ENCODE data around the gene HOXD3.

The HOXD3 gene

GRCh38 chr2:176149939-176150583, 7.0 kb upstream of the HOXD3 start:
- H4K20me1 ChIP-seq (ENCODE audit: insufficient read depth, low read length): no peaks in the 10 kb centered on the region
- H3K4me3 ChIP-seq (ENCODE audit: low read length): no peak overlapping the region
- no peaks in the 10 kb centered on the region for H3K4me1 ChIP-seq (ENCODE audit: low read length)
- TF ChIP-seq, protein P1, sequence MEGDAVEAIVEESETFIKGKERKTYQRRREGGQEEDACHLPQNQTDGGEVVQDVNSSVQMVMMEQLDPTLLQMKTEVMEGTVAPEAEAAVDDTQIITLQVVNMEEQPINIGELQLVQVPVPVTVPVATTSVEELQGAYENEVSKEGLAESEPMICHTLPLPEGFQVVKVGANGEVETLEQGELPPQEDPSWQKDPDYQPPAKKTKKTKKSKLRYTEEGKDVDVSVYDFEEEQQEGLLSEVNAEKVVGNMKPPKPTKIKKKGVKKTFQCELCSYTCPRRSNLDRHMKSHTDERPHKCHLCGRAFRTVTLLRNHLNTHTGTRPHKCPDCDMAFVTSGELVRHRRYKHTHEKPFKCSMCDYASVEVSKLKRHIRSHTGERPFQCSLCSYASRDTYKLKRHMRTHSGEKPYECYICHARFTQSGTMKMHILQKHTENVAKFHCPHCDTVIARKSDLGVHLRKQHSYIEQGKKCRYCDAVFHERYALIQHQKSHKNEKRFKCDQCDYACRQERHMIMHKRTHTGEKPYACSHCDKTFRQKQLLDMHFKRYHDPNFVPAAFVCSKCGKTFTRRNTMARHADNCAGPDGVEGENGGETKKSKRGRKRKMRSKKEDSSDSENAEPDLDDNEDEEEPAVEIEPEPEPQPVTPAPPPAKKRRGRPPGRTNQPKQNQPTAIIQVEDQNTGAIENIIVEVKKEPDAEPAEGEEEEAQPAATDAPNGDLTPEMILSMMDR (IDR thresholded peaks at IDR 0.05; ENCODE audit: low read length): no peak
- TF ChIP-seq EZH2 (optimal IDR thresholded peaks at IDR 0.05; ENCODE audit: low read depth, low read length): no peak
- no peak for TF ChIP-seq EZH2phosphoT487 (IDR thresholded peaks at IDR 0.05; ENCODE audit: low read length)
- H3K9me3 ChIP-seq (replicated peaks; ENCODE audit: insufficient read depth, low read length): no peaks in the 10 kb centered on the region
- H3K9me2 ChIP-seq (replicated peaks; ENCODE audit: insufficient read depth, low read length): no peaks in the 10 kb centered on the region
- DNase-seq: no peak
- H3K4me2 ChIP-seq (ENCODE audit: low read depth, low read length): no peak overlapping the region
- no peak overlapping the region for H3K27ac ChIP-seq (ENCODE audit: low read length)
- no peak overlapping the region for H3K9ac ChIP-seq (ENCODE audit: low read length)
- H3K36me3 ChIP-seq (replicated peaks; ENCODE audit: insufficient read depth, low read length): no peaks in the 10 kb centered on the region
- H2AFZ ChIP-seq (ENCODE audit: low read length): no peak overlapping the region
- H3K79me2 ChIP-seq (ENCODE audit: low read length): no peaks in the 10 kb centered on the region
- no peaks in the 10 kb centered on the region for H3F3A ChIP-seq (ENCODE audit: insufficient read depth, low read length)
- H3K27me3 ChIP-seq (replicated peaks; ENCODE audit: insufficient read depth, low read length): peaks cover 15% of the 10 kb centered on the region

GRCh38 chr2:176150584-176151441, 6.3 kb upstream of the HOXD3 start:
- no peaks in the 10 kb centered on the region for H3K4me1 ChIP-seq (ENCODE audit: low read length)
- no peak overlapping the region for H2AFZ ChIP-seq (ENCODE audit: low read length)
- H3K36me3 ChIP-seq (replicated peaks; ENCODE audit: insufficient read depth, low read length): no peaks in the 10 kb centered on the region
- no peak overlapping the region for H3K4me3 ChIP-seq (ENCODE audit: low read length)
- no peaks in the 10 kb centered on the region for H3K79me2 ChIP-seq (ENCODE audit: low read length)
- no peaks in the 10 kb centered on the region for H3K9me2 ChIP-seq (replicated peaks; ENCODE audit: insufficient read depth, low read length)
- no peaks in the 10 kb centered on the region for H4K20me1 ChIP-seq (ENCODE audit: insufficient read depth, low read length)
- TF ChIP-seq, protein P1 (IDR thresholded peaks at IDR 0.05; ENCODE audit: low read length): no peak
- TF ChIP-seq EZH2phosphoT487 (IDR thresholded peaks at IDR 0.05; ENCODE audit: low read length): no peak
- TF ChIP-seq EZH2 (optimal IDR thresholded peaks at IDR 0.05; ENCODE audit: low read depth, low read length): no peak
- H3K9ac ChIP-seq (ENCODE audit: low read length): no peak overlapping the region
- no peaks in the 10 kb centered on the region for H3F3A ChIP-seq (ENCODE audit: insufficient read depth, low read length)
- no peak overlapping the region for H3K27ac ChIP-seq (ENCODE audit: low read length)
- DNase-seq: no peak
- no peak overlapping the region for H3K4me2 ChIP-seq (ENCODE audit: low read depth, low read length)
- no peaks in the 10 kb centered on the region for H3K9me3 ChIP-seq (replicated peaks; ENCODE audit: insufficient read depth, low read length)
- peaks cover 15% of the 10 kb centered on the region for H3K27me3 ChIP-seq (replicated peaks; ENCODE audit: insufficient read depth, low read length)

DNA sequence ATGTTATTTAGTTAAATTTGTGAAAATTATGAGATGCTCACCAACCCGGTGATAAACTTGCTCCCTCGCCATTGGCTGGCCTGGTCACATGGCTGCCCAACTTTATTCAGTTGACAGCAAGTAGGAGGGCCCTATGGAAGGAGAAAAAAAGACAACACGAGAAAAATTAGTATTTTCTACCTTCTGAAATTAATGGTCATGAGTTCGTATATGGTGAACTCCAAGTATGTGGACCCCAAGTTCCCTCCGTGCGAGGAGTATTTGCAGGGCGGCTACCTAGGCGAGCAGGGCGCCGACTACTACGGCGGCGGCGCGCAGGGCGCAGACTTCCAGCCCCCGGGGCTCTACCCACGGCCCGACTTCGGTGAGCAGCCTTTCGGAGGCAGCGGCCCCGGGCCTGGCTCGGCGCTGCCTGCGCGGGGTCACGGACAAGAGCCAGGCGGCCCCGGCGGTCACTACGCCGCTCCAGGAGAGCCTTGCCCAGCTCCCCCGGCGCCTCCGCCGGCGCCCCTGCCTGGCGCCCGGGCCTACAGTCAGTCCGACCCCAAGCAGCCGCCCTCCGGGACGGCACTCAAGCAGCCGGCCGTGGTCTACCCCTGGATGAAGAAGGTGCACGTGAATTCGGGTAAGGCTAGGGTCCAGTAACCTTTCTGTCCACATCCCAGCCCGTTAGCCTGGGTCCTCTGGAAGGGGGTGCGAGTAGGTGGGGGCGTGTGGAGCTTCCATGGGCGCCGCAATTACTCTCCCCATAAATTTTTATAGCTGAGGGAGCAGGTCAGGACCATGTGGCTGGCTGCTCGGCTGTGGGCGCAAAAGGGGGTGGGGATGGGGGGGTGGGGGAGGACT, 5.4 kb upstream of the HOXD3 start, which contains the start of gene HOXD4:
Gene HOXD4 (plus strand): TSS at position 109 of the 846 bp plus-strand sequence. CDS start 84 bp downstream, at position 193.
- peaks cover 15% of the 10 kb centered on the region for H3K27me3 ChIP-seq (replicated peaks; ENCODE audit: insufficient read depth, low read length)
- no peak within 1 kb of the TSS for H3K4me3 ChIP-seq (ENCODE audit: low read length)
- no peak within 1 kb of the TSS for H3K9ac ChIP-seq (ENCODE audit: low read length)

More for the DNA sequence above, 5.4 kb upstream of the HOXD3 start, which contains the start of gene HOXD4:
- Histone ChIP-seq H3F3A (ENCODE audit: insufficient read depth, low read length) (no peaks in the 10 kb centered on the region), H3K9me2 (replicated peaks; ENCODE audit: insufficient read depth, low read length) (no peaks in the 10 kb centered on the region), H3K27ac (ENCODE audit: low read length) (no peak within 1 kb of the TSS), H3K9me3 (replicated peaks; ENCODE audit: insufficient read depth, low read length) (no peaks in the 10 kb centered on the region), H3K79me2 (ENCODE audit: low read length) (no peaks in the 10 kb centered on the region), H4K20me1 (ENCODE audit: insufficient read depth, low read length) (no peaks in the 10 kb centered on the region), H3K36me3 (replicated peaks; ENCODE audit: insufficient read depth, low read length) (no peaks in the 10 kb centered on the region), H3K4me2 (ENCODE audit: low read depth, low read length) (no peak within 1 kb of the TSS), H3K4me1 (ENCODE audit: low read length) (no peaks in the 10 kb centered on the region), H2AFZ (ENCODE audit: low read length) (no peak within 1 kb of the TSS)
- no peak for TF ChIP-seq EZH2phosphoT487 (IDR thresholded peaks at IDR 0.05; ENCODE audit: low read length)
- TF ChIP-seq EZH2 (optimal IDR thresholded peaks at IDR 0.05; ENCODE audit: low read depth, low read length): no peak
- no peak for DNase-seq
